HCT116 (cell line): ENCODE measurements around the gene NR1D2.

Experiments used
- CTCF ChIP-seq, 3 experiments: fragments of 200-600 bp in 1 of 3; sonication (generic) in 1 of 3; IDR thresholded peaks in 2 of 3; conservative IDR thresholded peaks in 1 of 3; 2 replicates each; pipeline ENCODE4 v1.5.1; 2012 to 2017; ENCODE audit warnings: low read depth in 2 of 3, low read length in 2 of 3, antibody characterized with exemption in 1 of 3, borderline replicate concordance in 1 of 3, control low read depth in 1 of 3, mild to moderate bottlenecking in 1 of 3, mixed read lengths in 1 of 3, mixed run types in 1 of 3, moderate library complexity in 1 of 3; ENCODE audit not compliant: insufficient read depth in 1 of 3
- EGR1 ChIP-seq: IDR thresholded peaks from 2 replicates; pipeline ENCODE4 v1.6.1; 2012; ENCODE audit warnings: low read depth
- EZH2 ChIP-seq: fragments of 200-600 bp; sonication (generic); IDR thresholded peaks from 2 replicates; pipeline ENCODE4 v1.6.1; 2017; ENCODE audit warnings: antibody characterized with exemption, mixed run types
- POLR2AphosphoS5 ChIP-seq: IDR thresholded peaks from 2 replicates; pipeline ENCODE4 v1.6.1; 2011; ENCODE audit warnings: mild to moderate bottlenecking, low read depth, low read length, moderate library complexity
- ZFX ChIP-seq: fragments of 450-650 bp; IDR thresholded peaks from 2 replicates; pipeline ENCODE4 v1.6.1; 2017

GRCh38 chr3:23945663-23945912 is 502 bp downstream of the NR1D2 start:
- no peak for TF ChIP-seq CTCF (IDR thresholded peaks at IDR 0.05 in 2 of 3, conservative IDR thresholded peaks at IDR 0.05 in 1 of 3; ENCODE audit: borderline replicate concordance in 1 of 3, insufficient read depth in 1 of 3, low read depth in 2 of 3, low read length in 2 of 3)
- TF ChIP-seq EZH2 = no peak
- TF ChIP-seq EGR1 = no peak
- no peak for TF ChIP-seq POLR2AphosphoS5
- TF ChIP-seq ZFX = peak; percentile 16; the same call in 1 of the 2 replicates
